22Rv1 (cell line): ENCODE data around the gene GHRHR.

Source experiments
- H3K27ac ChIP-seq: fragments of 450-650 bp; 2 replicates; pipeline ENCODE4 v1.5.1; 2017
- ZFX ChIP-seq: fragments of 450-650 bp; IDR thresholded peaks from 2 replicates; pipeline ENCODE4 v1.6.1; 2017; ENCODE audit warnings: antibody characterized with exemption, borderline replicate concordance
- TF ChIP-seq, protein P1 (sequence below): fragments of 450-650 bp; IDR thresholded peaks from 2 replicates; pipeline ENCODE4 v1.5.1; 2017; ENCODE audit warnings: mild to moderate bottlenecking

GHRHR gene

DNA sequence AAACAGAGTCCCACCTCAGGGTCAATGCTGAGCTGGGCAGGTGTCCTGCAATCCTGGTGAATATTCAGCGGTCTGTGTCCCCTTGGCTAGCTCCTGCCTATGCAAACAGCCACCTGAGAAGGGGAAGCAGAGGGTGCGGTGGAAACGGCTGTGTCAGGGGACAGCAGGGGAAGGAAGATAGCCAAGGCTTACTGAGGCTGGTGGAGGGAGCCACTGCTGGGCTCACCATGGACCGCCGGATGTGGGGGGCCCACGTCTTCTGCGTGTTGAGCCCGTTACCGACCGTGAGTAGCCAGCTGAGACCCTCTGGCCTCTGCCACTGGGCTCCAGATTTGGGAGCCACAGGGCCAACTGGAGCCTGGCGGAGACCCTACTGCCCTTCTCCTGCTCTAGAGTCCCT lies at the start of gene GHRHR:
TSS of gene GHRHR (plus strand) at position 112 of the 400 bp plus-strand sequence. CDS start at position 228, 116 bp downstream.
- TF ChIP-seq ZFX: no peak
- H3K27ac ChIP-seq: no peak within 1 kb of the TSS

DNA sequence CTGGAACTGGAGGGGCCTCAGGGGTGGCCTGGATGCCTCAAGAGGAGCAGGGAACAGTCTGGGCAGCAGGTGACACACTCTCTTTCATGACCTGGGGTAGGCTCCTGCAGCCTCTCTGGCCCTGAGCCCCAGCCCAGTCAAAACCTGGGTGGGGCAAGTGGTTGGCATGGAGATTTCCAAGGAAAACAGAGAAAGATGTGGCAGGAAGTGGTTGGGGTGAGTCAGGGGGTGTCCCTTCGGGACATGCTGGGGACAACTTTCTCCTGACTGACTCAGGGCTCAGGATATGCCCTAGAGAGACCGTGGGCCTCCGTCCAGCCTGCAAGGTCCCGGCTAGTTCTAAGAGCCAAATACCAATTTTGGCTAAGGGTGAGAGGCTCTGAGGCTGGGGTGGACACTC lies 49.2 kb upstream of the GHRHR start:
- H3K27ac ChIP-seq: no peak overlapping the region
- TF ChIP-seq ZFX: no peak

DNA sequence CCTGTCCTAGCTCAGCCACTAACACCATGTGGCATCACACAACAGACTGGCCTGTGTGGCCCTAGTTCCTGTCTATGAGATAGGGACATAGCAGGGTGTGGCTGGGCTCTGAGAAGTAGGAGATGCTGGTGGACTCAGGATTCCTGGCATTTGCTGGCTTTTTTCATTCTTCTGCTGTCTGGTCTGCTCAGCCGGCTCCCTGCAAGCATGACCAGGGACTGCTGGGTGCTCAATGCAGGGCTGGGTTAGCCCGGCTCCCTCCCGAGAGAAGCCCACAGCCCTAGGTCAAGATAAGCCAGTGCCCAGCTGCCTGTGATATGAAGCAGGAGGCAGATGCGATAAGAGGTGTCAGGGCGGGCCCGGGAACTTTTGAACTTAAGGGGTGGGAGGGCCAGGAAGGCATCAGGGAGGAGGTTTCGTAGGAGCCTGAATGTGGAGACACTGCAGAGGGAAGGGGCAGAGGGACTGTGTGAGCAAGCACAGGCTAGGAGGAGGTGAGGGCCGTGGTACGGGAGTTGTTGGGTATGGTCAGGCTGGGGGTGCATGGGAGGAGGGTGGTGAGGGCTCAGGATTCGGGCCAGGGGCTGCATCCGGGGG lies 48.6 kb upstream of the GHRHR start:
- TF ChIP-seq, protein P1, sequence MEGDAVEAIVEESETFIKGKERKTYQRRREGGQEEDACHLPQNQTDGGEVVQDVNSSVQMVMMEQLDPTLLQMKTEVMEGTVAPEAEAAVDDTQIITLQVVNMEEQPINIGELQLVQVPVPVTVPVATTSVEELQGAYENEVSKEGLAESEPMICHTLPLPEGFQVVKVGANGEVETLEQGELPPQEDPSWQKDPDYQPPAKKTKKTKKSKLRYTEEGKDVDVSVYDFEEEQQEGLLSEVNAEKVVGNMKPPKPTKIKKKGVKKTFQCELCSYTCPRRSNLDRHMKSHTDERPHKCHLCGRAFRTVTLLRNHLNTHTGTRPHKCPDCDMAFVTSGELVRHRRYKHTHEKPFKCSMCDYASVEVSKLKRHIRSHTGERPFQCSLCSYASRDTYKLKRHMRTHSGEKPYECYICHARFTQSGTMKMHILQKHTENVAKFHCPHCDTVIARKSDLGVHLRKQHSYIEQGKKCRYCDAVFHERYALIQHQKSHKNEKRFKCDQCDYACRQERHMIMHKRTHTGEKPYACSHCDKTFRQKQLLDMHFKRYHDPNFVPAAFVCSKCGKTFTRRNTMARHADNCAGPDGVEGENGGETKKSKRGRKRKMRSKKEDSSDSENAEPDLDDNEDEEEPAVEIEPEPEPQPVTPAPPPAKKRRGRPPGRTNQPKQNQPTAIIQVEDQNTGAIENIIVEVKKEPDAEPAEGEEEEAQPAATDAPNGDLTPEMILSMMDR: no peak
- no peak for TF ChIP-seq ZFX
- no peak overlapping the region for H3K27ac ChIP-seq

DNA sequence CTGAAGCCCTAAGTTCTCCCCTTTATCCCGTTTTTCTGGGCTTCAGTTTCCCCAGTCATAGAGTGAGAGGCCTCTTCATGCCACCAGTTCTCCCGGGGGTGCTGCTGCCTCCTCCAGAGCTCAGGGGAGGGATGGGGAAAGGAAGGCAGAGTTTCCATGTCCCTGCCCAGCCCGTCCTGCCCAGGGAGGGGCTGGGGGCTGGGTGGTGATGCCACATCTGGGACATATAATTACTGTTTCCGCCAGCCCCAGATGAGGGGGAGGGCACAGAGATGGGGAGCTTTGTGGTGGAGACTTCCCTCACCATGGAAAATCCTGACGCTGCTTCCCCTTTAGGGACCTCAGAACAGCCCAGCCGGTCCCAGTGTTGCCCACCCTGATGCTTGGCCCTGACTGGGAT lies 48.0 kb upstream of the GHRHR start:
- no peak overlapping the region for H3K27ac ChIP-seq
- TF ChIP-seq, protein P1: no peak

DNA sequence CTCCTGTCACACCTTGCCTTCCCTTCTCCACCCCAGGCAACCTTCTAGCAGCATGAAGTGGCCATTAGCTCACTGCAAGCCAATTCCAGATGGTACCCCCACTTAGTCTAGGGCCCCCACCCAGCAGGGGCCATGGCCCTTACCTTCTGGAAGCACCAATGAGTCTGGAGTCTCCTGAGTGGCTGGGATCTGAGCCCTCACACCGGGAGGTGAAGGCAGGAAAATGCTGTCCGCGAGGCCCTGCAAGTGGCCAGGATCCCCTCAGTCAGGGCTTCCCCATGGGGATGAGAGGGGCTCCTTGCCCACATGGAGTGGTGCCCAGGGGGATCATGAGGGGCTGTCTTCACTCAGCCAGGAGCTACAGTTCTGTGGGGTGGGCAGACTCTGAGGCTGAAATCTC lies 47.5 kb upstream of the GHRHR start:
- TF ChIP-seq ZFX: no peak
- TF ChIP-seq, protein P1: no peak
- no peak overlapping the region for H3K27ac ChIP-seq

DNA sequence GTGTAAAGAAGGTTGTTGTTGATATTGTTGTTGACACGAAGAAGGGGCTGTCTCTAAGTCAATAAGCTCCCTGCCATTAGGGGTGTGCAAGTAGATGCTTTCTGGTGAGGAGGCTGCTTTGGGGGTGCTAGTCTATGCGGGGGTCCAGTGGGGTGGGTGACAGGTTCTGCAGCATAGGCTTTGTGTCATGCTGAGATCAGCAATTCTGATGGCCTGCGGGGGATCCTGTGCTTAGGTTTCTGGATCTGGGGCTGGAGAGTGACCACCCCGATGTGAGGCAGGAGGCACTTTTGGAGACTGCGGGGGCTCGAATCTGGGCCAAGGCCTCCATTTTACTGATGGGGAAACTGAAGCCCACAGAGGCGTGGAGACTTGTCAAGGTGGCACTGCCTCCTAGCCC lies 47.0 kb upstream of the GHRHR start:
- TF ChIP-seq ZFX: no peak
- TF ChIP-seq, protein P1: no peak
- H3K27ac ChIP-seq: no peak overlapping the region

DNA sequence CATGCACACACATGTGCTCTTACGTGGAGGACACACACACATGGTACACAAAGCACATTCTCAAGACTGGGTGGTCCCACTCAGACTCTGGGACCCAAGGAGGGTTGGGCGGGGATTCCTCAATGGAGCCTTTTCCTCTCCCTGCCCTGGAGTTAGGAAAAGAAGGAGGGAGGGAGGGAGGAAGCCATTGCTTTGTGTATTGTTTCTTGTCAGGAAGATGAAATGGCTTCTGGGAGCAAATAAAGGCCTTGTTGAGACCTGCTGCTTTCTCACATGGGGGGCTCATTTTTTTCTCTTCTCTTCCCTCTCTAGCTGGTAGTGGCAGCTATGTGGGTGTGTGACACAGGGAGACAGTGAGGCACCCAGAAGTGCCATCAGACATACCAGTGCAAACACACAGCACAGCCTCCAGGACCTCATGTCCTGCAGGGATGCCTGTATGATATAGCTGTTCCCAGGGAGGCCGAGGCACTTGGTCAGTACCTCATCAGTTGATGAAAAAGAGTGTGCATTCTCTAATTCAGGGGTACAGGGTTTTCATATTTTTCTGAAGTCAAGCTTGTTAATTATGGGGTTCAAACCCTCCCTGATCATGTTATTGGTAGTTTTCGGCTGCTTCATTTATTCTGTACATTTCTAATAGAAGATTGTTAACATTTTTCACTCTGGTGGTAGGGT lies 46.4 kb upstream of the GHRHR start:
- TF ChIP-seq, protein P1: no peak
- no peak for TF ChIP-seq ZFX
- no peak overlapping the region for H3K27ac ChIP-seq

DNA sequence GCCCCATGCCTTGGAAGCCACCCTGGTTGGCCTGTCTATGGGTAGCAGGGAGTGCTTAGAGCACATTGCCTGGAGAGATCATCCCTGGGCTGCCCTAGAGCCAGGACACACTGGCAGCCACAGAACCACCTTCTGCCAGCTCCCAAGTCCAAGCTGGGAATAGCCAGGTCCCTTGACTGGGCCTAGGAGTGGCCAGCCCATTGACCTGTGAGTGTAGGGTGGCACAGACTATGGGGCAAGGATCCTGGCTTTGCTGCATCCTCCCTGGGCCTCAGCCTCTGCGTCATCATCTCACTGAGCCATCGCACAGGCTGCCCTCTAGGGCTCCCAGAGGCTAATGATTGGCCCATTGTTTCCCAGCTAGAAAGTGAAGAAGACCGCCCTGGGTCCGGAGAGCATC lies 45.1 kb upstream of the GHRHR start:
- no peak for TF ChIP-seq ZFX
- TF ChIP-seq, protein P1: no peak
- H3K27ac ChIP-seq: no peak overlapping the region
